ENCODE measurements around the gene MLLT6.

DNA sequence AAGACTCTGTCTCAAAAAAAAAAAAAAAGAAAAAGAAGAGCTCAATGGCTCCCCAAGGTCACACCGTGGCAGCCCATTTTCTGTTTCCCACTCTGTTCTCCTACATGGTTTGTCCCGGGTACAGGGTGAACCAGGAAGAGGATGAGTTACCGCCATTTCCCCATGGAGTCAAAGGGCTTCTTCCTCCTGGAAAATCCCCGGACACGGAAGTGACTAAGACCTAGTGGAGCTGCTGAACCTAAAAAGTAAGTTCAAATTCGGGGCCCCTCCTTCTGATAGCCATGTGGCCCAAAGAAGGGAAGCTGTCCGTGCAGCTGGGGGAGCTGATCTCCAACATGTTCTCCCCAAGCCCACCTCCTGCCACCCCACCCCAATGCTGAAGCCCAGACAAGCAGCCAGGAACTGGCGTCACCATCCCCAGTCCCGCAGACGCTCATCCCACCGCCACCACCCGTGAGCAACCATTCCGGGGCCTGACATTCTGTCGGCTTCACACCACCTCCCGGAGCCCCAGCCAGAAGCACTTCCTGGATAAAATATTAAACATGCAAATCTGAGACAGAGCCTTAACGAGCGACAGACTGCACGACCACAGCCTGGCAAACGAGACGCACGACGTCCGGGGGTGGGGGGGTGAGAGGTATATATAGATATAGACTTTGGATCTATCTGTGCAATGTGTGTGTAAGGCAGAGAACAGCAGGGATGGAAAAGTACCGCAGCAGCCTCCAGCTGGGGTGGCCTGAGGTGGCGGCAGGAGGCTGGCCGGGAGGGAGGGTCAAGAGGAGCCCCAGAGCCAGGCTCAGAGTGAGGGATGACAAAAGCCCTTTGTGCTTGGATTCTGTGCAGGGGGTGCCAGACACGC is 47.9 kb upstream of the MLLT6 start:
- TF ChIP-seq POLR2A (IDR thresholded peaks at IDR 0.05) (no peak), POLR2AphosphoS5 (IDR thresholded peaks at IDR 0.05) (no peak)
- TF ChIP-seq, protein P1, sequence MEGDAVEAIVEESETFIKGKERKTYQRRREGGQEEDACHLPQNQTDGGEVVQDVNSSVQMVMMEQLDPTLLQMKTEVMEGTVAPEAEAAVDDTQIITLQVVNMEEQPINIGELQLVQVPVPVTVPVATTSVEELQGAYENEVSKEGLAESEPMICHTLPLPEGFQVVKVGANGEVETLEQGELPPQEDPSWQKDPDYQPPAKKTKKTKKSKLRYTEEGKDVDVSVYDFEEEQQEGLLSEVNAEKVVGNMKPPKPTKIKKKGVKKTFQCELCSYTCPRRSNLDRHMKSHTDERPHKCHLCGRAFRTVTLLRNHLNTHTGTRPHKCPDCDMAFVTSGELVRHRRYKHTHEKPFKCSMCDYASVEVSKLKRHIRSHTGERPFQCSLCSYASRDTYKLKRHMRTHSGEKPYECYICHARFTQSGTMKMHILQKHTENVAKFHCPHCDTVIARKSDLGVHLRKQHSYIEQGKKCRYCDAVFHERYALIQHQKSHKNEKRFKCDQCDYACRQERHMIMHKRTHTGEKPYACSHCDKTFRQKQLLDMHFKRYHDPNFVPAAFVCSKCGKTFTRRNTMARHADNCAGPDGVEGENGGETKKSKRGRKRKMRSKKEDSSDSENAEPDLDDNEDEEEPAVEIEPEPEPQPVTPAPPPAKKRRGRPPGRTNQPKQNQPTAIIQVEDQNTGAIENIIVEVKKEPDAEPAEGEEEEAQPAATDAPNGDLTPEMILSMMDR (IDR thresholded peaks at IDR 0.05), result no peak
